ENCODE measurements around the gene SH3GL1.

- TF ChIP-seq RFX5 (IDR thresholded peaks at IDR 0.05; ENCODE audit: low read length) (no peak), MAX (IDR thresholded peaks at IDR 0.05; ENCODE audit: low read depth) (no peak), REST (IDR thresholded peaks at IDR 0.05; ENCODE audit: low read depth, low read length) (no peak), MXI1 (IDR thresholded peaks at IDR 0.05; ENCODE audit: low read depth, low read length) (no peak), YY1 (IDR thresholded peaks at IDR 0.05; ENCODE audit: low read depth) (no peak), GATA2 (CRISPR knock-in tag; IDR thresholded peaks at IDR 0.05) (no peak), CTCF (IDR thresholded peaks at IDR 0.05) (no peak), JUND (IDR thresholded peaks at IDR 0.05) (no peak), CHD2 (IDR thresholded peaks at IDR 0.05; ENCODE audit: low read length, partially characterized antibody) (no peak), TAF1 (IDR thresholded peaks at IDR 0.05; ENCODE audit: borderline replicate concordance, low read depth, low read length) (no peak), RAD21 (IDR thresholded peaks at IDR 0.05; ENCODE audit: low read length) (no peak), EP300 (IDR thresholded peaks at IDR 0.05; ENCODE audit: borderline replicate concordance in 1 of 2, low read depth in 1 of 2, low read length in 1 of 2) (no peak), EZH2phosphoT487 (IDR thresholded peaks at IDR 0.05; ENCODE audit: borderline replicate concordance, low read depth) (no peak)
Measured at GRCh38 chr19:4429256-4429655, 28.9 kb upstream of the SH3GL1 start.
